Nephron progenitor cell (in vitro differentiated cells): ENCODE measurements around the gene ARHGAP26.

ENCODE experiments used
- DNase-seq: peaks from one replicate; pipeline ENCODE4 v3.0.0; 2021
- H3K27ac Mint-ChIP-seq: 2 replicates; pipeline ENCODE4 v1.8.0; 2021; ENCODE audit warnings: mild to moderate bottlenecking, moderate library complexity, mixed read lengths
- H3K27me3 Mint-ChIP-seq: 2 replicates; pipeline ENCODE4 v1.8.0; 2021; ENCODE audit warnings: mild to moderate bottlenecking, low read depth, mixed read lengths; ENCODE audit not compliant: poor library complexity
- H3K36me3 Mint-ChIP-seq: 2 replicates; pipeline ENCODE4 v1.8.0; 2021; ENCODE audit warnings: low read depth, mixed read lengths
- H3K4me1 Mint-ChIP-seq: 2 replicates; pipeline ENCODE4 v1.8.0; 2021; ENCODE audit warnings: mixed read lengths
- H3K4me3 Mint-ChIP-seq: 2 replicates; pipeline ENCODE4 v1.8.0; 2021; ENCODE audit warnings: mild to moderate bottlenecking, moderate library complexity, mixed read lengths
- H3K9me3 Mint-ChIP-seq: 2 replicates; pipeline ENCODE4 v1.8.0; 2021; ENCODE audit warnings: mild to moderate bottlenecking, moderate library complexity, mixed read lengths
- CTCF ChIP-seq: fragments of 200-600 bp; sonication (generic); IDR thresholded peaks from 2 replicates; pipeline ENCODE4 v1.5.0; 2021; ENCODE audit warnings: antibody characterized with exemption

The ARHGAP26 gene

GRCh38 chr5:142828797-142829535 is 58.8 kb downstream of the ARHGAP26 start:
- TF ChIP-seq CTCF: no peak
- Mint-ChIP-seq H3K27me3 (peaks cover 6% of the 10 kb centered on the region), H3K27ac (no peak overlapping the region), H3K4me3 (no peak overlapping the region), H3K4me1 (peaks cover 21% of the 10 kb centered on the region), H3K9me3 (no peaks in the 10 kb centered on the region), H3K36me3 (no peaks in the 10 kb centered on the region)
- DNase-seq: no peak

GRCh38 chr5:142829801-142830220 is 59.6 kb downstream of the ARHGAP26 start:
- Mint-ChIP-seq H3K4me1 (peaks cover 21% of the 10 kb centered on the region), H3K27me3 (peaks cover 3% of the 10 kb centered on the region), H3K36me3 (no peaks in the 10 kb centered on the region), H3K27ac (no peak overlapping the region), H3K4me3 (no peak overlapping the region), H3K9me3 (no peaks in the 10 kb centered on the region)
- TF ChIP-seq CTCF: no peak
- no peak for DNase-seq

- Mint-ChIP-seq H3K4me1 (peaks cover 21% of the 10 kb centered on the region), H3K9me3 (no peaks in the 10 kb centered on the region), H3K36me3 (no peaks in the 10 kb centered on the region), H3K27me3 (no peaks in the 10 kb centered on the region), H3K4me3 (no peak overlapping the region), H3K27ac (no peak overlapping the region)
- no peak for DNase-seq
- no peak for TF ChIP-seq CTCF
Measured at GRCh38 chr5:142830241-142831008, 60.2 kb downstream of the ARHGAP26 start.

GRCh38 chr5:142831009-142831383 is 60.8 kb downstream of the ARHGAP26 start:
- Mint-ChIP-seq H3K27me3 (no peaks in the 10 kb centered on the region), H3K27ac (no peak overlapping the region), H3K36me3 (no peaks in the 10 kb centered on the region), H3K9me3 (no peaks in the 10 kb centered on the region), H3K4me3 (no peak overlapping the region), H3K4me1 (peaks cover 16% of the 10 kb centered on the region)
- TF ChIP-seq CTCF: no peak
- no peak for DNase-seq

GRCh38 chr5:142832263-142832662 is 62.1 kb downstream of the ARHGAP26 start:
- no peak overlapping the region for H3K4me3 Mint-ChIP-seq
- no peak for DNase-seq
- no peak overlapping the region for H3K27ac Mint-ChIP-seq
- H3K27me3 Mint-ChIP-seq: no peaks in the 10 kb centered on the region
- peaks cover 14% of the 10 kb centered on the region for H3K4me1 Mint-ChIP-seq
- H3K9me3 Mint-ChIP-seq: no peaks in the 10 kb centered on the region
- no peaks in the 10 kb centered on the region for H3K36me3 Mint-ChIP-seq
- TF ChIP-seq CTCF: no peak
